Measurements from ENCODE around the gene HEXA.
A peak's percentile ranks its signal among the peaks of the same experiment; 100 is the strongest.

The HEXA gene

GRCh38 chr15:72313881-72314280 is 61.9 kb downstream of the HEXA start:
- ChIA-PET CTCF (interaction anchor here (0.6 to 3.2 kb wide), 12 partner anchors 10 to 286 kb away, joined by 3 to 24 read pairs (median 4); no protein-coding TSS in a partner anchor), POLR2A (interaction anchor here (1.2 kb wide), 1 partner anchor 373 kb away, joined by 3 read pairs; the partner anchor contains the start of genes BBS4 and HIGD2B)
- TF ChIP-seq ZNF621 (tag by site-specific recombination; IDR thresholded peaks at IDR 0.05) (no peak), ZNF394 (tag by site-specific recombination; IDR thresholded peaks at IDR 0.05; ENCODE audit: borderline replicate concordance) (no peak), ZNF335 (tag by site-specific recombination; conservative IDR thresholded peaks at IDR 0.05) (no peak), ZNF391 (tag by site-specific recombination; IDR thresholded peaks at IDR 0.05; ENCODE audit: borderline replicate concordance, low read depth) (no peak), SP3 (tag by site-specific recombination; IDR thresholded peaks at IDR 0.05) (no peak), YY1 (tag by site-specific recombination; IDR thresholded peaks at IDR 0.05) (no peak), SCRT1 (tag by site-specific recombination; IDR thresholded peaks at IDR 0.05; ENCODE audit: borderline replicate concordance) (no peak), ZNF10 (tag by site-specific recombination; IDR thresholded peaks at IDR 0.05) (no peak), ZBTB21 (tag by site-specific recombination; IDR thresholded peaks at IDR 0.05) (no peak), ZBTB10 (tag by site-specific recombination; IDR thresholded peaks at IDR 0.05) (no peak), ZBTB1 (tag by site-specific recombination; IDR thresholded peaks at IDR 0.05) (no peak), ZNF776 (tag by site-specific recombination; IDR thresholded peaks at IDR 0.05; ENCODE audit: borderline replicate concordance) (no peak), ZNF221 (tag by site-specific recombination; IDR thresholded peaks at IDR 0.05; ENCODE audit: borderline replicate concordance) (no peak)
- Histone ChIP-seq H3K4me3 (ENCODE audit: low read depth, low read length) (no peak overlapping the region), H3K4me1 (ENCODE audit: control insufficient read depth, insufficient read depth, low read length) (no peaks in the 10 kb centered on the region), H3K27ac (ENCODE audit: extremely low read depth, low read depth, low read length) (no peak overlapping the region), H3K9me3 (ENCODE audit: control insufficient read depth, insufficient read depth, low read depth, low read length) (no peaks in the 10 kb centered on the region), H3K36me3 (ENCODE audit: control insufficient read depth in 2 of 2, insufficient read depth in 1 of 2, low read length in 2 of 2) (no peaks in the 10 kb centered on the region)

- Histone ChIP-seq H3K9me3 (ENCODE audit: control insufficient read depth, insufficient read depth, low read depth, low read length) (no peaks in the 10 kb centered on the region), H3K36me3 (ENCODE audit: control insufficient read depth in 2 of 2, insufficient read depth in 1 of 2, low read length in 2 of 2) (no peaks in the 10 kb centered on the region), H3K4me1 (ENCODE audit: control insufficient read depth, insufficient read depth, low read length) (no peaks in the 10 kb centered on the region), H3K27ac (ENCODE audit: extremely low read depth, low read depth, low read length) (no peak overlapping the region), H3K4me3 (ENCODE audit: low read depth, low read length) (no peak overlapping the region)
- ChIA-PET POLR2A (interaction anchor here (1.2 to 1.4 kb wide), 3 partner anchors 62 to 373 kb away, joined by 3 read pairs; partner anchors contain the start of genes BBS4, HEXA and HIGD2B), CTCF (interaction anchor here (0.6 to 3.2 kb wide), 24 partner anchors 10 to 357 kb away, joined by 3 to 24 read pairs (median 4); no protein-coding TSS in a partner anchor)
- TF ChIP-seq ZNF585B (tag by site-specific recombination; IDR thresholded peaks at IDR 0.05): no peak
- TF ChIP-seq ZFHX2 (tag by site-specific recombination; conservative IDR thresholded peaks at IDR 0.05): peak; percentile 34
- TF ChIP-seq EGR2 (tag by site-specific recombination; IDR thresholded peaks at IDR 0.05; ENCODE audit: low read depth): peak; percentile 22; the same call in 1 of the 2 replicates
These were observed 62.4 kb downstream of the HEXA start for GRCh38 chr15:72313448-72313840.

- ChIA-PET CTCF (interaction anchor here (0.5 to 3.2 kb wide), 38 partner anchors 8 to 1218 kb away, joined by 3 to 24 read pairs (median 3); no protein-coding TSS in a partner anchor), POLR2A (interaction anchor here (1.2 to 1.4 kb wide), 3 partner anchors 63 to 374 kb away, joined by 3 read pairs; partner anchors contain the start of genes BBS4, HEXA and HIGD2B)
- Histone ChIP-seq H3K4me3 (ENCODE audit: low read depth, low read length) (no peak overlapping the region), H3K27ac (ENCODE audit: extremely low read depth, low read depth, low read length) (no peak overlapping the region), H3K4me1 (ENCODE audit: control insufficient read depth, insufficient read depth, low read length) (no peaks in the 10 kb centered on the region), H3K9me3 (ENCODE audit: control insufficient read depth, insufficient read depth, low read depth, low read length) (no peaks in the 10 kb centered on the region), H3K36me3 (ENCODE audit: control insufficient read depth in 2 of 2, insufficient read depth in 1 of 2, low read length in 2 of 2) (no peaks in the 10 kb centered on the region)
- 0 out of 2 replicates have a peak, but pooled peaks have one; percentile 20 for TF ChIP-seq SP2 (tag by site-specific recombination; IDR thresholded peaks at IDR 0.05)
- no peak for TF ChIP-seq ZNF19 (tag by site-specific recombination; IDR thresholded peaks at IDR 0.05; ENCODE audit: low read depth)
- TF ChIP-seq ZBTB17 (tag by site-specific recombination; IDR thresholded peaks at IDR 0.05): peak; percentile 42
- peak; percentile 95 for TF ChIP-seq ZNF2 (tag by site-specific recombination; IDR thresholded peaks at IDR 0.05)
- TF ChIP-seq ZNF660 (tag by site-specific recombination; IDR thresholded peaks at IDR 0.05): peak; percentile 7; the same call in 1 of the 2 replicates
- 0 out of 2 replicates have a peak, but pooled peaks have one; percentile 40 for TF ChIP-seq KLF10 (tag by site-specific recombination; IDR thresholded peaks at IDR 0.05)
- peak; percentile 82 for TF ChIP-seq ZNF654 (tag by site-specific recombination; IDR thresholded peaks at IDR 0.05; ENCODE audit: low read depth)
- peak; percentile 64 for TF ChIP-seq YY1 (tag by site-specific recombination; IDR thresholded peaks at IDR 0.05)
- peak; percentile 60 for TF ChIP-seq ZNF335 (tag by site-specific recombination; conservative IDR thresholded peaks at IDR 0.05)
- TF ChIP-seq ZFP69B (tag by site-specific recombination; IDR thresholded peaks at IDR 0.05): 0 out of 2 replicates have a peak, but pooled peaks have one; percentile 17
- 0 out of 2 replicates have a peak, but pooled peaks have one; percentile 18 for TF ChIP-seq PATZ1 (tag by site-specific recombination; IDR thresholded peaks at IDR 0.05)
- no peak for TF ChIP-seq ZFP3 (tag by site-specific recombination; IDR thresholded peaks at IDR 0.05; ENCODE audit: low read depth)
These were observed 63.0 kb downstream of the HEXA start for GRCh38 chr15:72312605-72313447.

All from HEK293 (cell line).